Mammary epithelial cell (primary cell): ENCODE data around the gene DAB2.

Experiments used
- CTCF ChIP-seq, 2 donors: IDR thresholded peaks in 1 of 2; conservative IDR thresholded peaks in 1 of 2; 2 replicates each; pipeline ENCODE4 v1.5.1; 2011 to 2012; ENCODE audit warnings: inconsistent platforms in 2 of 2, low read length in 2 of 2, mild to moderate bottlenecking in 2 of 2, control low read depth in 1 of 2, low read depth in 1 of 2; ENCODE audit not compliant: insufficient read depth in 1 of 2; ENCODE audit errors: extremely low read depth in 1 of 2
- EZH2 ChIP-seq: IDR thresholded peaks from 2 replicates; pipeline ENCODE4 v1.6.1; 2012; ENCODE audit warnings: low read length, inconsistent platforms, borderline replicate concordance

DNA sequence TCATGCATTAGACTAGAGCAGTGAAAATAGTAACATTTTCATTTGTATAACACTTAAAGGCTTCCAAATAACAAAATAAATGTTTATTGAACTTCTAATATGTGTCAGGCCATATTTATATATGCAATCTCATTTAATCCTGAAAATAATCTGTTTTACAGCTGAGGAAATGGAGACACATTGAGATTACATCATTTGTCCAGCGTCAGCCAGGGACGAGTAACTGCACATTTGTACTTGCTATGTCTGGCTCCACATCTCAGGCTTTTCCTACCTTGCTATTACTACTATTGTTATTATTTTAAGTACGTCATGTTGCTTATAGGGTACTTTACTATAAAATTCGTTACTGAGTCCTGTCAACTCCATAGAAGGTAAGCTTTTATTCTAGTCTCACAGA, 56.7 kb downstream of the DAB2 start:
- TF ChIP-seq CTCF (conservative IDR thresholded peaks at IDR 0.05 in 1 of 2, IDR thresholded peaks at IDR 0.05 in 1 of 2; ENCODE audit: extremely low read depth in 1 of 2, insufficient read depth in 1 of 2, low read depth in 1 of 2, low read length in 2 of 2): no peak
- TF ChIP-seq EZH2: no peak
